ENCODE measurements around the gene PLRG1. TPM values are rescaled to one million over a fixed set of nuclear protein-coding genes. Genes with fewer than 3 reads are reported as not detected.

PLRG1 gene
- total RNA-seq, 1 donor from 2014 or later = 81.3 TPM

GRCh38 chr4:154487145-154487544 lies 63.1 kb downstream of the PLRG1 start:
- no peak overlapping the region for H3K27ac ChIP-seq (ENCODE audit: low read depth, low read length)
- H3K79me2 ChIP-seq (ENCODE audit: insufficient read depth, low read length) = no peaks in the 10 kb centered on the region
- Mint-ChIP-seq H3K4me1 (ENCODE audit: low read depth, unreplicated experiment) (no peaks in the 10 kb centered on the region), H3K27ac (ENCODE audit: unreplicated experiment) (no peak overlapping the region), H3K36me3 (ENCODE audit: low read depth, unreplicated experiment) (no peaks in the 10 kb centered on the region), H3K4me3 (ENCODE audit: unreplicated experiment) (no peak overlapping the region), H3K27me3 (ENCODE audit: low read depth, unreplicated experiment) (peaks cover 14% of the 10 kb centered on the region), H3K9me3 (ENCODE audit: unreplicated experiment) (peaks cover 8% of the 10 kb centered on the region)
- no peak overlapping the region for H3K9ac ChIP-seq (ENCODE audit: low read length)
- no peak for FAIRE-seq
- H3K36me3 ChIP-seq (ENCODE audit: insufficient read depth, low read length) = no peaks in the 10 kb centered on the region
- H3K9me3 ChIP-seq (ENCODE audit: insufficient read depth, low read depth, low read length) = peaks cover 4% of the 10 kb centered on the region
- H3K4me1 ChIP-seq (ENCODE audit: insufficient read depth, low read length) = no peaks in the 10 kb centered on the region
- DNase-seq (ENCODE audit: low read depth) = no peak
- peaks cover 28% of the 10 kb centered on the region for H3K27me3 ChIP-seq (ENCODE audit: insufficient read depth, low read length)
- TF ChIP-seq CTCF (IDR thresholded peaks at IDR 0.05; ENCODE audit: insufficient read depth, low read depth, low read length) = no peak
- TF ChIP-seq EZH2 (IDR thresholded peaks at IDR 0.05; ENCODE audit: insufficient read depth, low read length) = no peak
- H3K4me2 ChIP-seq (ENCODE audit: low read length) = no peak overlapping the region
- H2AFZ ChIP-seq (ENCODE audit: low read depth, low read length) = no peak overlapping the region
- no peaks in the 10 kb centered on the region for H4K20me1 ChIP-seq (ENCODE audit: insufficient read depth, low read length)
- no peak overlapping the region for H3K4me3 ChIP-seq (ENCODE audit: insufficient read depth, low read depth, low read length)

- H3K36me3 ChIP-seq (ENCODE audit: insufficient read depth, low read length) = no peaks in the 10 kb centered on the region
- Mint-ChIP-seq H3K4me1 (ENCODE audit: low read depth, unreplicated experiment) (no peaks in the 10 kb centered on the region), H3K27me3 (ENCODE audit: low read depth, unreplicated experiment) (no peaks in the 10 kb centered on the region), H3K9me3 (ENCODE audit: unreplicated experiment) (peaks cover 2% of the 10 kb centered on the region), H3K27ac (ENCODE audit: unreplicated experiment) (no peak overlapping the region), H3K4me3 (ENCODE audit: unreplicated experiment) (no peak overlapping the region), H3K36me3 (ENCODE audit: low read depth, unreplicated experiment) (no peaks in the 10 kb centered on the region)
- H3K9me3 ChIP-seq (ENCODE audit: insufficient read depth, low read depth, low read length) = peaks cover 4% of the 10 kb centered on the region
- H3K4me2 ChIP-seq (ENCODE audit: low read length) = no peak overlapping the region
- H2AFZ ChIP-seq (ENCODE audit: low read depth, low read length) = no peak overlapping the region
- no peak overlapping the region for H3K27ac ChIP-seq (ENCODE audit: low read depth, low read length)
- H3K79me2 ChIP-seq (ENCODE audit: insufficient read depth, low read length) = no peaks in the 10 kb centered on the region
- TF ChIP-seq CTCF (IDR thresholded peaks at IDR 0.05; ENCODE audit: insufficient read depth, low read depth, low read length) (no peak), EZH2 (IDR thresholded peaks at IDR 0.05; ENCODE audit: insufficient read depth, low read length) (no peak)
- no peak overlapping the region for H3K4me3 ChIP-seq (ENCODE audit: insufficient read depth, low read depth, low read length)
- FAIRE-seq = no peak
- no peak overlapping the region for H3K9ac ChIP-seq (ENCODE audit: low read length)
- no peaks in the 10 kb centered on the region for H3K4me1 ChIP-seq (ENCODE audit: insufficient read depth, low read length)
- no peak for DNase-seq (ENCODE audit: low read depth)
- H3K27me3 ChIP-seq (ENCODE audit: insufficient read depth, low read length) = peaks cover 18% of the 10 kb centered on the region
- no peaks in the 10 kb centered on the region for H4K20me1 ChIP-seq (ENCODE audit: insufficient read depth, low read length)
Measured at GRCh38 chr4:154485127-154485773, 65.0 kb downstream of the PLRG1 start.

Other genes starting within 250 kb of the PLRG1 start
- gene DCHS2, start 58.6 kb downstream of the PLRG1 start, total RNA-seq = 0.25 and 0.36 TPM in 2 replicates
- 2.8 and 3.0 TPM in 2 replicates for gene FGB, start 12.6 kb upstream of the PLRG1 start, total RNA-seq
- gene FGA, start 40.3 kb upstream of the PLRG1 start, total RNA-seq = not detected in 2 replicates
- not detected in 2 replicates for gene FGG, start 62.3 kb upstream of the PLRG1 start, total RNA-seq
- gene LRAT, start 193.6 kb upstream of the PLRG1 start, total RNA-seq = 0.46 and 0.50 TPM in 2 replicates
- gene RBM46, start 230.9 kb upstream of the PLRG1 start, total RNA-seq = not detected in 2 replicates